Transverse colon (tissue), 3 donors: ENCODE results near the gene HJV.
"Not testable (repeated sequence)": the region's sequence is repeated elsewhere in the genome, so short reads cannot be mapped to it uniquely, and the experiment has no call there.

Experiments
- POLR2A ChIP-seq: fragments of 450-650 bp; IDR thresholded peaks from one replicate; pipeline ENCODE4 v1.6.1; 2016; ENCODE audit warnings: antibody characterized with exemption, mild to moderate bottlenecking, moderate library complexity
- TF ChIP-seq, protein P1 (sequence below), 5 experiments: fragments of 200-600 bp in 3 of 5; fragments of 450-650 bp in 2 of 5; sonication (generic) in 3 of 5; IDR thresholded peaks; 1 replicate in 2 of 5; 2 replicates in 3 of 5; pipeline ENCODE4 v1.5.1; 2016 to 2017; ENCODE audit warnings: antibody characterized with exemption in 5 of 5, inconsistent platforms in 3 of 5, mild to moderate bottlenecking in 2 of 5, moderate library complexity in 1 of 5

DNA sequence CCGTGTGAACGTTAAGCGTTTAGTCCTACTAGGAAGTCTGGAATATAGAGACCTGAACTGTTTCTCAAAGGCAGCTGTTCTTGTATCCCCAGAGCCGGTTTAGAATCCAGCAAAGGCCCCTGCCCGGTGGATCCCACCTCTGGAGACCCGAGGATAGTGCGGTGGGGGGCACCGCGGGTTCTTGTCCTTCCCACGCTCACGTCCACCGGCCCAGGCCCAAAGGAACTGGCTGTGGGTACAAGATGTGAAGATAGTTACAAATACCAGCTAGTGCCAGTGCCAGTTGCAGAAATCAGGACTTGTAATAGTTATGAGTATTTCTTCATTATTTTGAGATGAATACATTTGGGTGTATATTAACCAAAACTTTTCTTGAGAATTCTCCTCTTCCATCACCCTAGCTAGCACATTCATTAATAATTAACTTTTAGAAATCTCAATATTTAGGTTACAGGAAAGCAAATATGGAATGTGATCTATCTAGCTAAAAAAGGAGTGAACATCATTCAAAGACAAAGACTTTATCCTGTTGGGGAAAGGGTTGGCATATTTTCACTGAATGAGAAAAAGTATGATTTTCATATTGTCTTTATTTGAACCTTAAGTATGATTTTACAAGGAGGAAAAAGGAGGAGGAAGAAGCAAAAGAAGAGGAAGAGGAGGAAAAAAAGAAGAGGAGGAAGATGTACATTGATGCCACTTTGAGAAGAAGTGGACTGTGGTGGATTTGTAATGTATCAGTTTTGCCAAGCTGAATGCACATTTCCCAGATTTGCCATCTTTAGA is 28.5 kb upstream of the HJV start:
- TF ChIP-seq, protein P1, sequence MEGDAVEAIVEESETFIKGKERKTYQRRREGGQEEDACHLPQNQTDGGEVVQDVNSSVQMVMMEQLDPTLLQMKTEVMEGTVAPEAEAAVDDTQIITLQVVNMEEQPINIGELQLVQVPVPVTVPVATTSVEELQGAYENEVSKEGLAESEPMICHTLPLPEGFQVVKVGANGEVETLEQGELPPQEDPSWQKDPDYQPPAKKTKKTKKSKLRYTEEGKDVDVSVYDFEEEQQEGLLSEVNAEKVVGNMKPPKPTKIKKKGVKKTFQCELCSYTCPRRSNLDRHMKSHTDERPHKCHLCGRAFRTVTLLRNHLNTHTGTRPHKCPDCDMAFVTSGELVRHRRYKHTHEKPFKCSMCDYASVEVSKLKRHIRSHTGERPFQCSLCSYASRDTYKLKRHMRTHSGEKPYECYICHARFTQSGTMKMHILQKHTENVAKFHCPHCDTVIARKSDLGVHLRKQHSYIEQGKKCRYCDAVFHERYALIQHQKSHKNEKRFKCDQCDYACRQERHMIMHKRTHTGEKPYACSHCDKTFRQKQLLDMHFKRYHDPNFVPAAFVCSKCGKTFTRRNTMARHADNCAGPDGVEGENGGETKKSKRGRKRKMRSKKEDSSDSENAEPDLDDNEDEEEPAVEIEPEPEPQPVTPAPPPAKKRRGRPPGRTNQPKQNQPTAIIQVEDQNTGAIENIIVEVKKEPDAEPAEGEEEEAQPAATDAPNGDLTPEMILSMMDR (IDR thresholded peaks at IDR 0.05) = not testable (repeated sequence)
- TF ChIP-seq POLR2A = not testable (repeated sequence)
